DND-41 (cell line): ENCODE measurements around the gene MAPRE3.

Experiments used
- ATAC-seq: fragments of 200-7000 bp; cut with Tn5 transposase; 3 replicates; pipeline ENCODE4 v1.9.1; 2021; ENCODE audit warnings: low read depth; ENCODE audit not compliant: insufficient read depth
- DNase-seq: peaks from one replicate; pipeline ENCODE4 v3.0.0-alpha.2; 2020
- H2AFZ ChIP-seq: 2 replicates; pipeline ENCODE4 v1.6.0; 2012; ENCODE audit warnings: low read depth, low read length
- H3K27ac ChIP-seq: 2 replicates; pipeline ENCODE4 v1.5.1; 2012; ENCODE audit warnings: low read length, inconsistent platforms
- H3K27me3 ChIP-seq: fragments of 200-600 bp; sonication (generic); 2 replicates; pipeline ENCODE4 v1.6.0; 2012; ENCODE audit warnings: low read length, mild to moderate bottlenecking, inconsistent platforms; ENCODE audit not compliant: insufficient read depth, poor library complexity
- H3K36me3 ChIP-seq: 2 replicates; pipeline ENCODE4 v1.5.1; 2012; ENCODE audit warnings: low read length, inconsistent platforms; ENCODE audit not compliant: insufficient read depth
- H3K4me1 ChIP-seq: 2 replicates; pipeline ENCODE4 v1.5.1; 2012; ENCODE audit warnings: mild to moderate bottlenecking, low read length; ENCODE audit not compliant: insufficient read depth
- H3K4me2 ChIP-seq: 2 replicates; pipeline ENCODE4 v1.6.0; 2012; ENCODE audit warnings: mild to moderate bottlenecking, moderate library complexity, low read length, inconsistent platforms; ENCODE audit not compliant: insufficient read depth
- H3K4me3 ChIP-seq, 2 experiments: fragments of 200-600 bp in 1 of 2; shearing (Covaris generic) in 1 of 2; 2 replicates each; pipeline ENCODE4 v1.5.1; 2012 to 2016; ENCODE audit warnings: inconsistent platforms in 2 of 2, low read length in 2 of 2, mild to moderate bottlenecking in 2 of 2, low read depth in 1 of 2, moderate library complexity in 1 of 2
- H3K79me2 ChIP-seq: 2 replicates; pipeline ENCODE4 v1.6.0; 2012; ENCODE audit warnings: low read length, inconsistent platforms; ENCODE audit not compliant: insufficient read depth
- H3K9ac ChIP-seq: 2 replicates; pipeline ENCODE4 v1.6.0; 2012; ENCODE audit warnings: low read depth, mild to moderate bottlenecking, inconsistent platforms, low read length, moderate library complexity
- H3K9me3 ChIP-seq: 2 replicates; pipeline ENCODE4 v1.5.1; 2012; ENCODE audit warnings: low read length, moderate library complexity, mild to moderate bottlenecking, inconsistent platforms; ENCODE audit not compliant: insufficient read depth, severe bottlenecking
- H4K20me1 ChIP-seq: 2 replicates; pipeline ENCODE4 v1.6.0; 2012; ENCODE audit warnings: low read length; ENCODE audit not compliant: insufficient read depth
- CTCF ChIP-seq: IDR thresholded peaks from 2 replicates; pipeline ENCODE4 v1.5.1; 2012; ENCODE audit warnings: borderline replicate concordance, low read length, moderate library complexity, mild to moderate bottlenecking; ENCODE audit not compliant: poor library complexity, severe bottlenecking; ENCODE audit errors: extremely low read depth
- EZH2 ChIP-seq: IDR thresholded peaks from 3 replicates; pipeline ENCODE4 v1.6.1; 2012; ENCODE audit warnings: borderline replicate concordance, low read depth, mild to moderate bottlenecking, moderate library complexity, low read length, inconsistent platforms; ENCODE audit not compliant: severe bottlenecking

The MAPRE3 gene

GRCh38 chr2:27038012-27038411 is 67.6 kb downstream of the MAPRE3 start:
- DNase-seq: no peak
- Histone ChIP-seq H3K79me2 (peaks cover 25% of the 10 kb centered on the region), H3K27me3 (no peaks in the 10 kb centered on the region), H3K4me2 (no peak overlapping the region), H3K9ac (no peak overlapping the region), H3K9me3 (no peaks in the 10 kb centered on the region), H3K4me3 (no peak overlapping the region), H4K20me1 (no peaks in the 10 kb centered on the region), H3K27ac (no peak overlapping the region), H3K4me1 (peaks cover 20% of the 10 kb centered on the region), H3K36me3 (peaks cover 74% of the 10 kb centered on the region), H2AFZ (no peak overlapping the region)
- TF ChIP-seq CTCF: no peak
- TF ChIP-seq EZH2: no peak
- no peak for ATAC-seq

- no peaks in the 10 kb centered on the region for H4K20me1 ChIP-seq
- TF ChIP-seq CTCF: no peak
- no peak for TF ChIP-seq EZH2
- H2AFZ ChIP-seq: no peak overlapping the region
- DNase-seq (no peak), ATAC-seq (no peak)
- H3K36me3 ChIP-seq: peaks cover 74% of the 10 kb centered on the region
- no peak overlapping the region for H3K9ac ChIP-seq
- no peak overlapping the region for H3K4me3 ChIP-seq
- no peak overlapping the region for H3K4me2 ChIP-seq
- H3K27ac ChIP-seq: no peak overlapping the region
- H3K27me3 ChIP-seq: no peaks in the 10 kb centered on the region
- H3K9me3 ChIP-seq: no peaks in the 10 kb centered on the region
- peaks cover 18% of the 10 kb centered on the region for H3K79me2 ChIP-seq
- peaks cover 14% of the 10 kb centered on the region for H3K4me1 ChIP-seq
Observed at GRCh38 chr2:27038631-27039339, 68.3 kb downstream of the MAPRE3 start.

- H3K4me3 ChIP-seq: no peak overlapping the region
- no peak overlapping the region for H3K27ac ChIP-seq
- DNase-seq (no peak), ATAC-seq (no peak)
- H3K79me2 ChIP-seq: peaks cover 11% of the 10 kb centered on the region; the same call in 1 of the 2 replicates
- no peak for TF ChIP-seq EZH2
- no peak for TF ChIP-seq CTCF
- no peaks in the 10 kb centered on the region for H4K20me1 ChIP-seq
- no peaks in the 10 kb centered on the region for H3K27me3 ChIP-seq
- H2AFZ ChIP-seq: no peak overlapping the region
- no peak overlapping the region for H3K9ac ChIP-seq
- H3K4me1 ChIP-seq: peaks cover 8% of the 10 kb centered on the region
- no peak overlapping the region for H3K4me2 ChIP-seq
- no peaks in the 10 kb centered on the region for H3K9me3 ChIP-seq
- peaks cover 74% of the 10 kb centered on the region for H3K36me3 ChIP-seq
Observed at GRCh38 chr2:27039426-27039825, 69.0 kb downstream of the MAPRE3 start.
